Ovary (tissue), 9 donors: ENCODE data around the gene WWC1. TPM values are rescaled to one million over a fixed set of nuclear protein-coding genes. Genes with fewer than 3 reads are reported as not detected.
"Not testable (repeated sequence)": the region's sequence is repeated elsewhere in the genome, so short reads cannot be mapped to it uniquely, and the experiment has no call there.

Source experiments
- DNase-seq, 5 donors: peaks; one replicate each; pipeline ENCODE4 v3.0.0-alpha.2; 2019 to 2020
- H3K27ac ChIP-seq, 2 donors: fragments of 200-600 bp; one replicate each; pipeline versions ENCODE4 v1.5.1 to v1.8.0; 2019 to 2022
- H3K27me3 ChIP-seq: fragments of 200-600 bp; one replicate; pipeline ENCODE4 v1.8.0; 2022
- H3K36me3 ChIP-seq: fragments of 200-600 bp; sonication (generic); one replicate; pipeline ENCODE4 v1.5.1; 2019
- H3K4me1 ChIP-seq: one replicate; pipeline ENCODE4 v1.8.1; 2013; ENCODE audit warnings: mild to moderate bottlenecking, moderate library complexity; ENCODE audit not compliant: insufficient read depth
- H3K4me3 ChIP-seq: fragments of 200-600 bp; sonication (generic); one replicate; pipeline ENCODE4 v1.5.1; 2017
- H3K9me3 ChIP-seq, 2 donors: fragments of 200-600 bp in 1 of 2; sonication (generic) in 1 of 2; one replicate each; pipeline versions ENCODE4 v1.5.1 to v1.8.1; 2013 to 2019; ENCODE audit warnings: mild to moderate bottlenecking in 1 of 2, moderate library complexity in 1 of 2
- CTCF ChIP-seq, 3 donors: fragments of 450-650 bp in 2 of 3; fragments of 200-600 bp in 1 of 3; IDR thresholded peaks; one replicate each; pipeline versions ENCODE4 v1.5.1 to v1.8.0; 2016 to 2022; ENCODE audit warnings: antibody characterized with exemption in 3 of 3, mild to moderate bottlenecking in 1 of 3
- EP300 ChIP-seq: sonication (generic); formaldehyde crosslinking; IDR thresholded peaks from one replicate; pipeline ENCODE4 v1.6.1; 2017; ENCODE audit warnings: antibody characterized with exemption
- POLR2A ChIP-seq: fragments of 450-650 bp; IDR thresholded peaks from one replicate; pipeline ENCODE4 v1.6.1; 2017; ENCODE audit warnings: antibody characterized with exemption, mild to moderate bottlenecking, moderate library complexity
- WGBS, 3 donors: extraction: QIAGEN DNeasy Blood & Tissue Kit in 1 of 3; methylation state at CpG; one replicate each; pipeline versions ENCODE4 v1.1.5 to v1.1.7; 2013 to 2017; 5-methylcytosine and 5-hydroxymethylcytosine counted together
- intact Hi-C, 4 donors: fragments of 100-400 bp; cut with DNase I; formaldehyde crosslinking; loops; one replicate each; pipeline versions ENCODE4 v1.11.0 to v1.15.1; 2022 to 2023
- polyA plus RNA-seq, 2 donors: library from polyadenylated mRNA; stranded (reverse); fragments of 200-250 nt in 1 of 2; fragments of 350-450 nt in 1 of 2; fragmentation: Illumina TruSeq in 1 of 2; extraction: RNeasy Lipid Tissue Mini Kit (QIAGEN cat#74804) in 1 of 2; gene quantifications; one replicate each; pipeline ENCODE4 v1.2.3, GENCODE V29; 2013 to 2014
- total RNA-seq, 7 donors: library from RNA; depleted of rRNA in 2 of 7; stranded (reverse); fragments of >200 nt in 2 of 7; fragmentation: NEBNext Ultra II Directional in 3 of 7; extraction: Animal tissue kit (Norgen Biotek cat#: 25700) in 3 of 7; gene quantifications; one replicate each; pipeline versions ENCODE4 v1.1.0 to v1.2.4, GENCODE V29; 2016 to 2023
- donor health status: DM: no; HTN: no; CAD: no; lungs with moderate emphysema.
- donor health status: DM: no; HTN: no; CAD: no.
- donor health status: Bipolar disorder and iron deficiency.
- donor health status: DM: yes; HTN: yes; CAD: no.
- donor health status: DM: no; HTN: no; CAD: no.
- donor health status: DM: yes; HTN: yes; CAD: no.

The WWC1 gene
- total and polyA plus RNA-seq, 9 donors: 0.58 to 60.3 (median 5.3) TPM

GRCh38 chr5:168337361-168337760, 45.9 kb downstream of the WWC1 start:
- H3K4me3 ChIP-seq: no peak overlapping the region
- H3K9me3 ChIP-seq: no peaks in the 10 kb centered on the region
- no peaks in the 10 kb centered on the region for H3K27me3 ChIP-seq
- no peak overlapping the region for H3K27ac ChIP-seq
- intact Hi-C loops: no loop called here
- no peak for DNase-seq
- H3K36me3 ChIP-seq: no peaks in the 10 kb centered on the region
- TF ChIP-seq CTCF (IDR thresholded peaks at IDR 0.05) (no peak), EP300 (no peak), POLR2A (no peak)
- WGBS, 3 donors: 51 to 73% (median 71%) methylated on average over 2 of the region's 2 CpGs
- peaks cover 4% of the 10 kb centered on the region for H3K4me1 ChIP-seq

GRCh38 chr5:168339109-168339771, 47.8 kb downstream of the WWC1 start:
- 57 to 68% (median 64%) methylated on average over 5 of the region's 5 CpGs for WGBS, 3 donors

GRCh38 chr5:168339772-168340140, 48.3 kb downstream of the WWC1 start:
- intact Hi-C loops, H3K27me3 ChIP-seq, H3K4me1 ChIP-seq, H3K9me3 ChIP-seq, H3K27ac ChIP-seq, DNase-seq, H3K36me3 ChIP-seq, H3K4me3 ChIP-seq: not testable (repeated sequence)
- WGBS, 3 donors: 87 to 93% (median 89%) methylated on average over 3 of the region's 3 CpGs

More at GRCh38 chr5:168339109-168339771, 47.8 kb downstream of the WWC1 start:
- no peak overlapping the region for H3K4me3 ChIP-seq
- no peaks in the 10 kb centered on the region for H3K9me3 ChIP-seq
- no peaks in the 10 kb centered on the region for H3K27me3 ChIP-seq
- intact Hi-C loops: no loop called here
- TF ChIP-seq CTCF (IDR thresholded peaks at IDR 0.05) (no peak), EP300 (no peak)
- DNase-seq: no peak
- no peaks in the 10 kb centered on the region for H3K36me3 ChIP-seq
- peaks cover 4% of the 10 kb centered on the region for H3K4me1 ChIP-seq
- H3K27ac ChIP-seq: no peak overlapping the region

- Histone ChIP-seq H3K27me3 (no peaks in the 10 kb centered on the region), H3K36me3 (no peaks in the 10 kb centered on the region), H3K27ac (no peak overlapping the region), H3K4me1 (no peaks in the 10 kb centered on the region), H3K4me3 (no peak overlapping the region), H3K9me3 (no peaks in the 10 kb centered on the region)
- 90 to 95% (median 94%) methylated on average over 1 of the region's 1 CpG for WGBS, 3 donors
- no peak for DNase-seq
- TF ChIP-seq POLR2A (no peak), CTCF (IDR thresholded peaks at IDR 0.05) (no peak)
- intact Hi-C loops: no loop called here
Measured at GRCh38 chr5:168340487-168340886, 49.0 kb downstream of the WWC1 start.

GRCh38 chr5:168341178-168341577, 49.7 kb downstream of the WWC1 start:
- H3K36me3 ChIP-seq: no peaks in the 10 kb centered on the region
- no peak overlapping the region for H3K4me3 ChIP-seq
- TF ChIP-seq POLR2A: no peak
- no peak for TF ChIP-seq EP300
- no peak for TF ChIP-seq CTCF (IDR thresholded peaks at IDR 0.05)
- no peaks in the 10 kb centered on the region for H3K27me3 ChIP-seq
- WGBS, 3 donors: 90 to 100% (median 97%) methylated on average over 2 of the region's 2 CpGs
- no peaks in the 10 kb centered on the region for H3K9me3 ChIP-seq
- H3K27ac ChIP-seq: no peak overlapping the region
- no peaks in the 10 kb centered on the region for H3K4me1 ChIP-seq
- intact Hi-C loops: no loop called here
- DNase-seq: no peak
